Calu3 (cell line): ENCODE results near the gene AMN1. TPM values are rescaled to one million over a fixed set of nuclear protein-coding genes. Genes with fewer than 3 reads are reported as not detected.
"Not testable (repeated sequence)": the region's sequence is repeated elsewhere in the genome, so short reads cannot be mapped to it uniquely, and the experiment has no call there.

Experiments used
- BruUV-seq: library from RNA; stranded (reverse); fragments of 400-500 nt; replicated peaks from 2 replicates; lab custom pipeline; 2021; lab: Mats Ljungman, UMichigan
- CTCF ChIA-PET: fragments of 300-600 bp; sonication (Branson Sonifier 250); formaldehyde crosslinking; loops from one replicate; lab custom pipeline; 2022; ENCODE audit warnings: antibody characterized with exemption; lab: Charles Lee
- DNase-seq: peaks from one replicate; pipeline ENCODE4 v3.0.0; 2022
- H3K27ac Mint-ChIP-seq: one replicate; pipeline ENCODE4 v1.8.0; 2022; ENCODE audit warnings: mixed read lengths; ENCODE audit not compliant: unreplicated experiment
- H3K27me3 Mint-ChIP-seq: one replicate; pipeline ENCODE4 v1.8.0; 2022; ENCODE audit warnings: mixed read lengths; ENCODE audit not compliant: unreplicated experiment
- H3K36me3 Mint-ChIP-seq: one replicate; pipeline ENCODE4 v1.8.0; 2022; ENCODE audit warnings: mild to moderate bottlenecking, moderate library complexity, mixed read lengths; ENCODE audit not compliant: insufficient read depth, unreplicated experiment
- H3K4me1 Mint-ChIP-seq: one replicate; pipeline ENCODE4 v1.8.0; 2022; ENCODE audit warnings: mild to moderate bottlenecking, low read depth, mixed read lengths; ENCODE audit not compliant: unreplicated experiment
- H3K4me3 Mint-ChIP-seq: one replicate; pipeline ENCODE4 v1.8.0; 2022; ENCODE audit warnings: mild to moderate bottlenecking, low read depth, moderate library complexity, mixed read lengths; ENCODE audit not compliant: unreplicated experiment
- H3K9me3 Mint-ChIP-seq: one replicate; pipeline ENCODE4 v1.8.0; 2022; ENCODE audit warnings: low read depth, mixed read lengths; ENCODE audit not compliant: unreplicated experiment
- intact Hi-C: fragments of 100-400 bp; cut with micrococcal nuclease; formaldehyde crosslinking; loops from one replicate; pipeline ENCODE4 v1.10.0; 2022; ENCODE audit not compliant: unreplicated experiment
- total RNA-seq: library from RNA; stranded (reverse); gene quantifications from 2 replicates; pipeline ENCODE4 v1.2.3, GENCODE V29; 2022
- TF ChIP-seq, protein P1 (sequence below): fragments of 200-600 bp; IDR thresholded peaks from one replicate; pipeline ENCODE4 v1.8.0; 2022; ENCODE audit warnings: antibody characterized with exemption; ENCODE audit not compliant: unreplicated experiment

Gene AMN1
- total RNA-seq, 1 experiment from 2014 or later, result 13.5 TPM

DNA sequence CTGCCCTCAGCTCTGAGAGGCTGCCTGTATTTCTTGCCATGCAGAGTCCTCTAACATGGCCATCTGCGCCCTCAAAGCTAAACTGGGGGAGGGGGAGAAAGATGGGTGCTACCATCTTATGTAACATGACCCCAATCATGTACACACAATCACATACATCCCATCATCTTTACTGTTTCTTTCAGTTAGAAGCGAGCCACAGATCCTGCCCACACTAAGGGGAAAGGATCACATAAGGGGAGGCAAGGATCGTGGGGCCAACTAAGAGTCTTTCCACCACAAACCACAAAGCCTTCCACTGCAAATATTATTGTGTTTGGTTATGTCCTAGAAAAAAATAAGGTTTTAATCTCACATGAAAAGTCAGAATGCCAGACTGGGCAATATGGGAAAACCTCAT is 11.8 kb upstream of the AMN1 start:
- Mint-ChIP-seq H3K27me3 (no peaks in the 10 kb centered on the region), H3K27ac (no peak overlapping the region)

DNA sequence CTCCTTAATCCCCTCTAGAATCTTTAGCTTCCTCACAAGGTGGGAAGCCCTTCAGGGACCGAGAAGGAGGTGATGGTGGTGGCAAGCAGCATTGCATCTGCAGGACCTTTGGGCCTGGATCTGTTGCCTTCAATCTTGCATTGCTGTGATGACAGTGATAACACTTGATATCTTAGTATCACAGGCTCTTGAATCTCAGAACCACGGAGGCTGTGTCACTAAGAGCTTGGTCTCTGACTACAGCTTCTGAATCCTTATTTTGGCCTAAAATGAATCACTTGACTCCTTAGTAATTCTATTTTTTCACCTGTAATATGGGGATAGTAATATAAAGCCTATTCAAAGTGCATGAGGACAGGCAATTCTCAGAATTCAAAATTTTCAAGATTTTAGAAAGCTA is 8.9 kb upstream of the AMN1 start:
- intact Hi-C loops, result no loop called here
- no peak overlapping the region for H3K4me3 Mint-ChIP-seq
- H3K4me1 Mint-ChIP-seq, result peaks cover 30% of the 10 kb centered on the region
- no peaks in the 10 kb centered on the region for H3K27me3 Mint-ChIP-seq
- BruUV-seq, result no TSS peak
- CTCF ChIA-PET, result no interaction called here
- peaks cover 4% of the 10 kb centered on the region for H3K9me3 Mint-ChIP-seq
- DNase-seq, result no peak
- TF ChIP-seq, protein P1, sequence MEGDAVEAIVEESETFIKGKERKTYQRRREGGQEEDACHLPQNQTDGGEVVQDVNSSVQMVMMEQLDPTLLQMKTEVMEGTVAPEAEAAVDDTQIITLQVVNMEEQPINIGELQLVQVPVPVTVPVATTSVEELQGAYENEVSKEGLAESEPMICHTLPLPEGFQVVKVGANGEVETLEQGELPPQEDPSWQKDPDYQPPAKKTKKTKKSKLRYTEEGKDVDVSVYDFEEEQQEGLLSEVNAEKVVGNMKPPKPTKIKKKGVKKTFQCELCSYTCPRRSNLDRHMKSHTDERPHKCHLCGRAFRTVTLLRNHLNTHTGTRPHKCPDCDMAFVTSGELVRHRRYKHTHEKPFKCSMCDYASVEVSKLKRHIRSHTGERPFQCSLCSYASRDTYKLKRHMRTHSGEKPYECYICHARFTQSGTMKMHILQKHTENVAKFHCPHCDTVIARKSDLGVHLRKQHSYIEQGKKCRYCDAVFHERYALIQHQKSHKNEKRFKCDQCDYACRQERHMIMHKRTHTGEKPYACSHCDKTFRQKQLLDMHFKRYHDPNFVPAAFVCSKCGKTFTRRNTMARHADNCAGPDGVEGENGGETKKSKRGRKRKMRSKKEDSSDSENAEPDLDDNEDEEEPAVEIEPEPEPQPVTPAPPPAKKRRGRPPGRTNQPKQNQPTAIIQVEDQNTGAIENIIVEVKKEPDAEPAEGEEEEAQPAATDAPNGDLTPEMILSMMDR, result no peak
- H3K36me3 Mint-ChIP-seq, result peaks cover 25% of the 10 kb centered on the region
- no peak overlapping the region for H3K27ac Mint-ChIP-seq

More for the DNA sequence above, 11.8 kb upstream of the AMN1 start:
- TF ChIP-seq, protein P1, result no peak
- peaks cover 20% of the 10 kb centered on the region for H3K36me3 Mint-ChIP-seq
- no peaks in the 10 kb centered on the region for H3K9me3 Mint-ChIP-seq
- CTCF ChIA-PET, result interaction anchor here (0.6 kb wide), 1 partner anchor 221 kb away, joined by 3 read pairs; no protein-coding TSS in a partner anchor
- no TSS peak for BruUV-seq
- no peak for DNase-seq
- intact Hi-C loops, result no loop called here
- H3K4me1 Mint-ChIP-seq, result peaks cover 35% of the 10 kb centered on the region
- H3K4me3 Mint-ChIP-seq, result no peak overlapping the region

DNA sequence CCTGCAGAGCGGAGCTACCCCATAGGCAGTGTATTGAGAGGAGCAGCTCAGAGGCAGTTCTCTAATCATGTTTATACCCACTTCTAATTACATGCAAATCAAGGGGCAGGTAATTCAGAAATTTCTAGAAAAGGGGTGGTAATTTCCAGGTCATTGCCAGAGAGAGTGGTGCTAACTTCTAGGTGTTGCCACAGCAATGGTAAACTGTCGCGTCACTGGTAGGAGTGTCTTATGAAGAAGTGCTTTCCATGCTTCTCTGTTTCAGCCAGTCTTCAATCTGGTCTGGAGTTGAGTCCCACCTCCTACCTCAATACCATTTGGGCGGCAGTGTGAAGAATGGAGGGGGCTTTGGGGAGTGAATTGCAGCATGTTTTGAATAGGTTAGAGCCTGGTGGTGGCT is 8.5 kb upstream of the AMN1 start:
- H3K4me3 Mint-ChIP-seq, result no peak overlapping the region
- H3K27me3 Mint-ChIP-seq, result no peaks in the 10 kb centered on the region
- H3K4me1 Mint-ChIP-seq, result peaks cover 31% of the 10 kb centered on the region
- peaks cover 4% of the 10 kb centered on the region for H3K9me3 Mint-ChIP-seq
- intact Hi-C loops, result no loop called here
- H3K27ac Mint-ChIP-seq, result no peak overlapping the region
- CTCF ChIA-PET, result interaction anchor here (0.7 to 1.3 kb wide), 2 partner anchors 9 to 81 kb away, joined by 3 to 5 read pairs; no protein-coding TSS in a partner anchor
- BruUV-seq, result no TSS peak
- TF ChIP-seq, protein P1, result no peak
- peaks cover 26% of the 10 kb centered on the region for H3K36me3 Mint-ChIP-seq
- no peak for DNase-seq

DNA sequence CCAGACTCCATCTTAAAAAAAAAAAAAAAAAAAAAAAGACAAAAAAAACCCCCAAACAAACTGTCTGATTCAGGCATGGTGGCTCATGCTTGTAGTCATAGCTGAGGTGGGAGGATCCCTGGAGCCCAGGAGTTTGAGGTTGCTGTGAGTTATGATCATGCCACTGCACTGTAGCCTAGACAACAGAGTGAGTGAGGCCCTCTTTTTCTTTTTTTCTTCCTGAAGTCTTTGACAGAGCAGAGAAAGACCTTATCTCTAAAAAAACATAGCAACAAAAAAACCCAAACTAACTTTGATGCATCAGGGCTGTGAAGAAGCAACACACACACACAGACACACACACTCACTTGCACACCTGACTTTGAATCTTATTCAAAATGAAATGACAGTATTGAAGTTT is 7.7 kb upstream of the AMN1 start:
- H3K4me3 Mint-ChIP-seq, result no peak overlapping the region
- H3K4me1 Mint-ChIP-seq, result peaks cover 33% of the 10 kb centered on the region
- no peaks in the 10 kb centered on the region for H3K27me3 Mint-ChIP-seq
- TF ChIP-seq, protein P1, result no peak
- no TSS peak for BruUV-seq
- H3K36me3 Mint-ChIP-seq, result peaks cover 29% of the 10 kb centered on the region
- DNase-seq, result no peak
- CTCF ChIA-PET, result interaction anchor here (0.6 to 1.3 kb wide), 4 partner anchors 8 to 1978 kb away, joined by 4 to 5 read pairs (median 4); no protein-coding TSS in a partner anchor
- intact Hi-C loops, result no loop called here
- no peak overlapping the region for H3K27ac Mint-ChIP-seq
- H3K9me3 Mint-ChIP-seq, result peaks cover 4% of the 10 kb centered on the region

DNA sequence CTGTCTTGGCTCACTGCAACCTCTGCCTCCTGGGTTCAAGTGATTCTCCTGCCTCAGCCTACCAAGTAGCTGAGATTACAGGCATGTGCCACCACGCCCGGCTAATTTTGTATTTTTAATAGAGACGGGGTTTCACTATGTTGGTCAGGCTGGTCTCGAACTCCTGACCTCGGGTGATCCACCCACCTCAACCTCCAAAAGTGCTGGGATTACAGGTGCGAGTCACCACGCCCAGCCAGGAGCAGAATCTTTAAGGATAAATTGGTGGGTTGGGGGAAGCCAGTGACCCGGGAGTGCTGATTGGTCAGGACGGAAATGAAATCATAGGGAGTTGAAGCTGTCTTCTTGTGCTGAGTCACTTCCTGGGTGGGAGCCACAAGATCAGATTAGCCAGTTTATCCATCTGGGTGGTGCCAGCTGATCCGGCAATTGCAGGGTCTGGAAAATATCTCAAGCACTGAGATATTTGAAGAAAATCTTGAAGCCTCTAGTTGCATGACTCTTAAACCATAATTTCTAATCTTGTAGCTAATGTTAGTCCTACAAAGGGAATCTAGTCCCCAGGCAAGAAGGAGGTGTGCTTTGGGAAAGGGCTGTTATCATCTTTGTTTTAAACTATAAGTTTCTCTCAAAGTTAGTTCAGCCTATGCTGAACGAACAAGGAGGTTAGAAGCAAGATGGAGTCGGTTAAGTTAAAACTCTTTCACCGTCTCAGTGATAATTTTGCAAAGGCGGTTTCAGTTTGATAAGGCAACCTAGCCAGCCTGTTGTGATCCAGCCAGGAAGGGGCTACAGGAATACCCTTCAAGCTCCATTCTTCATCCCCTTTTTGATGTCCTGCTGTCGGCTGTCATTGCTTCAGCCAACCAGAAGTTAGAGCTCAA is 5.0 kb upstream of the AMN1 start:
- DNase-seq, result peak; percentile 82
- not testable (repeated sequence) for H3K27me3 Mint-ChIP-seq, BruUV-seq, H3K9me3 Mint-ChIP-seq
- Mint-ChIP-seq H3K36me3 (peaks cover 56% of the 10 kb centered on the region), H3K4me3 (peak overlapping the region; percentile 27), H3K4me1 (peaks cover 54% of the 10 kb centered on the region), H3K27ac (peak overlapping the region; percentile 98)
- intact Hi-C loops, result loop anchor here (1.0 kb wide), 1 partner anchor 16 kb away; no protein-coding TSS in a partner anchor
- CTCF ChIA-PET, result interaction anchor here (0.6 to 3.5 kb wide), 5 partner anchors 11 to 597 kb away, joined by 3 to 22 read pairs (median 3); no protein-coding TSS in a partner anchor
